HG03342 (cell line): ENCODE data around the gene CACNA2D2.

Experiments used
- ATAC-seq: cut with Tn5 transposase; IDR thresholded peaks from one replicate; pipeline ENCODE4 v1.9.1; 2021; ENCODE audit warnings: mild to moderate bottlenecking, moderate library complexity; ENCODE audit not compliant: unreplicated experiment

The CACNA2D2 gene

DNA sequence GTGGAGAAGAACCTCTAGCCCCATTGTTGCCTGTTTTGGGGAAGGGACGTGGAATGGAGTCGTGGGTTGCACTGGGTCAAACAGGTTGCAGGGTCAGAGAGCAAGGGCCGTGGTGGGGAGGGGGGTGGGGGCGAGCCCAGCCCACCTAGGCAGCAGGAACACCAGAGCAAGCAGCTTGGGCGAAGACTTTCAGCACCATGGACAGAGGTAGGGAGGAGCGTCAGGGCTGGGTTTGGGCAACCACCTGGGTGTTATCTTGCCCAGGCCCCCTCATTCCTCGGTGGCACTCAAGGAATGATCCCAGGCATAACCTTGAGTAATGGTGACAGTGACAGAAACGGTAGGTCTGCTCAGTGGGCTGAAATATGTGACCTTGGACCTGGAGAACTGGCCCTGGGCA, 98.2 kb downstream of the CACNA2D2 start:
- ATAC-seq, result no peak

DNA sequence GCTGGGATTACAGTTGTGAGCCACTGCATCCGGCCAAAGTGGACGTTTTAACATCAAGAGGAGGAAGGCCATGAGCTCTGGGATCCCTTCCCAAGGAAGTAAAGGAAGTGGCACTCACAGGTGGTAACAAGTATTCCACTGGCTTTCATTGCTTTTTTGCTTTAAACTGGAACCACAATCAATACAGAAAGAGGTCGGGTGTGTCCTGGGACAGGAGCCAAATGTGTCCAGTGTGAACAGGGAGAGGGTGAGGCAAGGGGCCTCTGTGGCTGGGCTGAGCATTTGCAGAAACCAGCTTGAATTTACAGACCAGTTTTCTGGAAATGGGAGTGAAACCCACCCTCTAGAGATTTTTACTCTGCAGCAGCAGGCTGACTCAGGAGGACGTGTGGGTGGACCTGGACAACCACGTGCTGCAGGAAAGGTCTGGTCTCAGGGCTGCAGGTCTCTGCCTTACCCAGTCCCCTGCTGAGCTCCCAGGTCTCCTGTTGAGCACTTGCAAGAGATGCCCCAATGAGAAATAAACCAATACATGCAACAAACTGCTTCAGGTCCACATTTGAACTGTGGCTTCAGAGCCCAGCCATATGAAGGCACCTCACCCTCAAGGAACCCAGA, 101.3 kb downstream of the CACNA2D2 start:
- no peak for ATAC-seq

DNA sequence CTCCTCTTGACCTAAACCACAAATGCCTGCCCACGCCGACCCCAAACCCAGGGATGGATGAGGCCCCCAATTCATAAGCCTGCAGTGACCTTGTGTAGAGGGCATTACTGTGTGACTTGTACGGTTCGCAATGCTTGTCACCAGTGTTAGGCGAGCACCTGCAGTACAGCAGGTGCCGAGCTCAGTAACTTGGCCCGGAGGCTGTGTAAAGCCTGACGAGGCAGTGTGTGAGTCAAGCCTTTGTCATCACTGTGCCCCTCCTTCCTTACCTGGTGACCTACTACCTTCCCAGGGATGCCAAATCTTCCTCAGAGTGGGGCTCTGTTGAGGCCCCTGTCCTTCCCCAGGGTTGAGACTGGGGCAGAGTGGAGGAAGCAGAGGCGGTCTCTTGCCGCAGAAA, 106.9 kb downstream of the CACNA2D2 start:
- no peak for ATAC-seq

- no peak for ATAC-seq
These were observed 108.2 kb downstream of the CACNA2D2 start for GRCh38 chr3:50395070-50395860.

DNA sequence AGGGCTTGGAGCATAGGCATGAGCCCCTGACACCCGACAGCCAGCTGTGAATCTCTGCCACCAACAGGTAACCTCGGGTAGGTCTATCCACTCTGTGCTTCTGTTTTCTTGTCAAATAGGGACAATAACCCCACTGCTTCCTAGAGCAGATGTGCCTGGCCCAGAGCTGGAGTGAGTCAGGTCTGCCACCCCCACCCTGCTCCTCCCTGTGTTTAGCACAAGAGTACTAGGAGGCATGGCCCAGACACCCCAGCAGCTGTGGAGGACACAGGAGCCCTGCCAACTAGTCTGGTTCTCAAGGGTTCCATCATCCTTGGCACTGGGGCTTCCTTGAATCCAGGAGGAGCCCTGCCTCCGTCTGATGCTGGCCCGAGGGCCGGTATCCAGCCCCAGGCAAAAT, 110.4 kb downstream of the CACNA2D2 start:
- no peak for ATAC-seq

DNA sequence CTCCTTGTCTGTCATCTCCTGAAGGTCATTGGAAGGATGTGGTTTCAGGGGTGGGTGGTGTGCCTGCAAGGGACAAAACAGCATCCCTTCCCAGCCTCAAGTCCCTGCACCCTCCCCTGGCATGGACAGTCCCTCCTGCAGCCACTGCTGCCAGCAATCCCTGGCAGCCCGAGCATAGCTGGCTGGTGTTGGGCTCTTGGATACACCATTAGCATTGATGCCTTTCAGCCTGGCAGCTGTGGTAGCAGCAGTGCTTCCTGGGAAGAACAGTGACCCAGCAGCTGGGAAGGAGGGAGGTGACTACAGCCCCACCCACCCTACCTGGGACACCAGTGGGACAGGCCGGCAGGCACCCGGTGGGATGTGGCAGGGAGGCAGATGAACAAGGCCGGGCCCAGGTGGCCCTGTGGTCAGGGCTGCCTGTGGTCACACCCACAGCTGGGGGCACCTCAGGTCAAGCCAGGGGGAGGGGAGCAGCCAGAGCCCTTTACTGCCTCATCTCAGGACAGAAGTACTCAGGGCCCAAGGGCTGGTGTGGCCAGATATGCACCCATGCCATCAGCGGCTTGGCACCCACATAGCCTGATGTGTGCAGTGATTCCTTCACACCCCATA, 111.2 kb downstream of the CACNA2D2 start:
- ATAC-seq, result no peak

GRCh38 chr3:50390508-50391224, 112.8 kb downstream of the CACNA2D2 start:
- ATAC-seq, result no peak

DNA sequence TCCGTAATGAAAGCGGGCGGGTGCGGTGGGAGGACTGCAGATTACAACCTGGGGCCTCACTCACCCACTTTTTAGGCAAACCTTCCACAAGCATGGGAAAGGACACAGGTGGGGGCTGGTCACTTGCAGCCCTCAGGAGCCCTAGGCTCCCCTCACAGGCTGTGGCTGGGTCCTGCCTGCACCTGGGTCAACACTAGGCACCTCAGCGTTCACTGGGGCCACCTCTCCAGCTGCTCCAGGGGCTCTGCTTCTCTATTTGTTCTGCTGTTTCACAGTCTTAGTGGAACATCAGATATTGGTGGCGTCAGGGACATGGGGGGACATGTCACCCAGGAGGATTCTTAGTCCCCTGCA, 114.0 kb downstream of the CACNA2D2 start:
- ATAC-seq, result no peak

DNA sequence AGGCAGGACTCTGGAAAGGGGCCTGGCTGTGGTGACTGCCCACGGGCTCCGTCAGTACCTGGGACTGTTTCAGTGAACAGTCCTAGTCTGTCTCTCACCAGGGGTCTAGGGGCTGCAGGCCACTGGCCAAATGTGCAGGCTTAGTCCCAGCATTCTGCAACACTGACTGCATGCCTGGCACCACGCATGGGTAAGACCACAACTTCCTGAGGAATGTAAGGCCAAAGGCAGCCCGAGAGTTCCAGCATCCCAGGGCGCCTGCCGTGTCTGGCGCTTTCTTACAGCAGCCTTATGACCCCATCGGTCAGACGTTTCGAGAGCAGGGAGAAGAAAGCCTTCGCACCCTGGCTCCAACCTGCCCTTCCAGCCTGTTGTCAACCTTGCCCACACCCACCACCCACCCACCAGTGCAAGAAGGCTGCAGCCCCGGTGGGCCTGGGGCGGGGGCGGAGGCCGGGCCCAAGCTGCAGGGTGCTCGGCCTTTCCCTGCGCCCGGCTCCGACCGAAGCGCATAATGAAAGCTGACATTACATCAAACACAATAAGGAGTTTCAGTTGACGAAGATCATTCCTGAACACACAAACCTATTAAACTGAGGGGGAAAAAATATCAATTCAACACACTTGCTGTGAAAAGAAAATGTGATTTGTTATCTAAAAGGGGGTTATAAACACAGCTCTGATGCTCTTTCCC, 114.6 kb downstream of the CACNA2D2 start:
- ATAC-seq, result no peak

- no peak for ATAC-seq
These were observed 115.3 kb downstream of the CACNA2D2 start for GRCh38 chr3:50388016-50388719.

GRCh38 chr3:50385754-50386153, 117.7 kb downstream of the CACNA2D2 start:
- no peak for ATAC-seq

- ATAC-seq, result no peak
These were observed 119.7 kb downstream of the CACNA2D2 start for GRCh38 chr3:50383750-50384149.

DNA sequence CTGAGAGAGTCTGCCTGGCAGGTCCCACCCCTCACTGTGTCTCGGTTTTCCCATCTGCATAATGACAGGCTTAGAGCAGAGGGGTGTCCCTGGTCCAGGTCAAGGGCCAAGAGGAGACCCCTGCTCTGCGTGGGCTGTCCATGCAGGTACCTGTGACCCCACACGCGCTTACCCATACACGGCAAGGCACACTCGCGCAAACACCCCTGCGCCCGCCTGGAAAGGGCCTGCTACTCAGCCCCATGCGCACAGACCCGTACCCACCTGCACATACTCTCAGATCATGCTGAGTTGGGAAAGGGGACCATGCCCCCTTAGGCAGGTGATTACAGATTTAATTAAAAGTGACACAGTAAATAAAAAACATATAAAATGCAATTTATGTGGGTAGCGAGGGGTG, 120.7 kb downstream of the CACNA2D2 start:
- no peak for ATAC-seq

GRCh38 chr3:50381383-50381782, 122.1 kb downstream of the CACNA2D2 start:
- no peak for ATAC-seq

GRCh38 chr3:50380405-50381085, 122.9 kb downstream of the CACNA2D2 start:
- ATAC-seq, result no peak

- no peak for ATAC-seq
These were observed 124.7 kb downstream of the CACNA2D2 start for GRCh38 chr3:50378757-50379156.

- ATAC-seq, result no peak
These were observed 125.4 kb downstream of the CACNA2D2 start for GRCh38 chr3:50378024-50378423.

GRCh38 chr3:50375258-50375931, 128.0 kb downstream of the CACNA2D2 start:
- no peak for ATAC-seq
